Measurements from ENCODE around the gene CD7. TPM values are rescaled to one million over a fixed set of nuclear protein-coding genes. Genes with fewer than 3 reads are reported as not detected.

Gene CD7
- polyA plus RNA-seq, 1 donor from 2014 or later, result not detected

- Histone ChIP-seq H3K79me2 (replicated peaks; ENCODE audit: insufficient read depth, low read length) (peaks cover 7% of the 10 kb centered on the region), H4K20me1 (ENCODE audit: insufficient read depth) (no peaks in the 10 kb centered on the region), H3K9ac (ENCODE audit: low read length) (no peak overlapping the region), H3K36me3 (ENCODE audit: insufficient read depth, low read length) (no peaks in the 10 kb centered on the region), H3K9me2 (ENCODE audit: insufficient read depth, low read length) (no peaks in the 10 kb centered on the region), H3K4me3 (ENCODE audit: low read length) (no peak overlapping the region), H3K27ac (ENCODE audit: low read length) (no peak overlapping the region), H3F3A (ENCODE audit: insufficient read depth, low read length, poor library complexity, severe bottlenecking) (no peaks in the 10 kb centered on the region), H3K4me2 (ENCODE audit: low read length) (no peak overlapping the region), H2AFZ (ENCODE audit: low read depth, low read length) (no peak overlapping the region), H3K9me3 (ENCODE audit: low read length) (no peaks in the 10 kb centered on the region), H3K27me3 (ENCODE audit: insufficient read depth, low read depth, low read length) (no peaks in the 10 kb centered on the region)
- TF ChIP-seq POLR2AphosphoS5 (IDR thresholded peaks at IDR 0.05) (no peak), TAF1 (IDR thresholded peaks at IDR 0.05; ENCODE audit: low read depth) (no peak), CTCF (IDR thresholded peaks at IDR 0.05; ENCODE audit: poor library complexity, severe bottlenecking) (no peak), SMC3 (conservative IDR thresholded peaks at IDR 0.05; ENCODE audit: poor library complexity) (no peak), RAD21 (conservative IDR thresholded peaks at IDR 0.05) (no peak), REST (IDR thresholded peaks at IDR 0.05; ENCODE audit: borderline replicate concordance) (no peak), EP300 (conservative IDR thresholded peaks at IDR 0.05; ENCODE audit: poor library complexity, severe bottlenecking) (no peak), EZH2 (IDR thresholded peaks at IDR 0.05; ENCODE audit: borderline replicate concordance, insufficient read depth, low read length, poor library complexity, severe bottlenecking) (no peak), MXI1 (conservative IDR thresholded peaks at IDR 0.05; ENCODE audit: poor library complexity, severe bottlenecking) (no peak)
These were observed 40.5 kb downstream of the CD7 start for GRCh38 chr17:82276938-82277337.

GRCh38 chr17:82275326-82275725, 42.1 kb downstream of the CD7 start:
- no peaks in the 10 kb centered on the region for H3K9me3 ChIP-seq (ENCODE audit: low read length)
- peaks cover 7% of the 10 kb centered on the region for H4K20me1 ChIP-seq (ENCODE audit: insufficient read depth)

More at GRCh38 chr17:82275326-82275725, 42.1 kb downstream of the CD7 start:
- Histone ChIP-seq H3K4me3 (ENCODE audit: low read length) (no peak overlapping the region), H2AFZ (ENCODE audit: low read depth, low read length) (no peak overlapping the region), H3F3A (ENCODE audit: insufficient read depth, low read length, poor library complexity, severe bottlenecking) (no peaks in the 10 kb centered on the region), H3K4me2 (ENCODE audit: low read length) (no peak overlapping the region), H3K27ac (ENCODE audit: low read length) (no peak overlapping the region), H3K79me2 (replicated peaks; ENCODE audit: insufficient read depth, low read length) (peaks cover 23% of the 10 kb centered on the region), H3K9ac (ENCODE audit: low read length) (no peak overlapping the region), H3K36me3 (ENCODE audit: insufficient read depth, low read length) (no peaks in the 10 kb centered on the region), H3K27me3 (ENCODE audit: insufficient read depth, low read depth, low read length) (no peaks in the 10 kb centered on the region), H3K9me2 (ENCODE audit: insufficient read depth, low read length) (no peaks in the 10 kb centered on the region)
- no peak for TF ChIP-seq TAF1 (IDR thresholded peaks at IDR 0.05; ENCODE audit: low read depth)
- TF ChIP-seq CTCF (IDR thresholded peaks at IDR 0.05; ENCODE audit: poor library complexity, severe bottlenecking), result no peak
- TF ChIP-seq RAD21 (conservative IDR thresholded peaks at IDR 0.05), result no peak
- no peak for TF ChIP-seq REST (IDR thresholded peaks at IDR 0.05; ENCODE audit: borderline replicate concordance)
- TF ChIP-seq MXI1 (conservative IDR thresholded peaks at IDR 0.05; ENCODE audit: poor library complexity, severe bottlenecking), result no peak
- no peak for TF ChIP-seq POLR2AphosphoS5 (IDR thresholded peaks at IDR 0.05)
- TF ChIP-seq EP300 (conservative IDR thresholded peaks at IDR 0.05; ENCODE audit: poor library complexity, severe bottlenecking), result no peak
- TF ChIP-seq EZH2 (IDR thresholded peaks at IDR 0.05; ENCODE audit: borderline replicate concordance, insufficient read depth, low read length, poor library complexity, severe bottlenecking), result no peak
- TF ChIP-seq SMC3 (conservative IDR thresholded peaks at IDR 0.05; ENCODE audit: poor library complexity), result no peak
